IPS-NIHi11 (cell line): Measurements from ENCODE around the gene PYY.
"Not testable (repeated sequence)": the region's sequence is repeated elsewhere in the genome, so short reads cannot be mapped to it uniquely, and the experiment has no call there.

Source experiments
- DNase-seq: peaks from one replicate; pipeline ENCODE4 v3.0.0; 2012; ENCODE audit warnings: mixed read lengths, low spot score

Gene PYY

GRCh38 chr17:43945074-43945829 lies 8.5 kb downstream of the PYY start:
- DNase-seq = no peak

GRCh38 chr17:43942051-43942685 lies 11.6 kb downstream of the PYY start, which contains the start of gene PPY:
Gene PPY (minus strand): TSS chr17:43942476. CDS start chr17:43941654, 822 bp downstream.
- DNase-seq = no peak

GRCh38 chr17:43940630-43941029 lies 13.1 kb downstream of the PYY start:
- DNase-seq = peak; percentile 59

GRCh38 chr17:43939886-43940285 lies 13.9 kb downstream of the PYY start:
- DNase-seq = no peak

GRCh38 chr17:43939452-43939851 lies 14.3 kb downstream of the PYY start:
- DNase-seq = not testable (repeated sequence)

- no peak for DNase-seq
Measured at GRCh38 chr17:43938838-43939182, 14.9 kb downstream of the PYY start.

GRCh38 chr17:43936434-43936833 lies 17.3 kb downstream of the PYY start:
- DNase-seq = no peak

GRCh38 chr17:43935926-43936261 lies 17.8 kb downstream of the PYY start:
- DNase-seq = no peak

- DNase-seq = no peak
Measured at GRCh38 chr17:43935204-43935925, 18.4 kb downstream of the PYY start.

- DNase-seq = no peak
Measured at GRCh38 chr17:43932923-43933322, 20.8 kb downstream of the PYY start.

GRCh38 chr17:43932357-43932756 lies 21.4 kb downstream of the PYY start:
- DNase-seq = no peak

GRCh38 chr17:43931062-43931571 lies 22.6 kb downstream of the PYY start:
- DNase-seq = no peak

- no peak for DNase-seq
Measured at GRCh38 chr17:43928609-43929008, 25.1 kb downstream of the PYY start.

- not testable (repeated sequence) for DNase-seq
Measured at GRCh38 chr17:43927929-43928328, 25.8 kb downstream of the PYY start.

- peak; percentile 35 for DNase-seq
Measured at GRCh38 chr17:43927060-43927864, 26.5 kb downstream of the PYY start.

- DNase-seq = no peak
Measured at GRCh38 chr17:43924558-43924957, 29.2 kb downstream of the PYY start.

GRCh38 chr17:43920500-43921095 lies 33.1 kb downstream of the PYY start:
- DNase-seq = no peak

- no peak for DNase-seq
Measured at GRCh38 chr17:43918026-43918389, 35.7 kb downstream of the PYY start.

GRCh38 chr17:43917348-43918025 lies 36.3 kb downstream of the PYY start:
- peak; percentile 66 for DNase-seq

- DNase-seq = no peak
Measured at GRCh38 chr17:43917016-43917347, 36.8 kb downstream of the PYY start.

GRCh38 chr17:43916385-43916784 lies 37.4 kb downstream of the PYY start:
- DNase-seq = no peak
